H9 (cell line): Measurements from ENCODE around the gene KCTD17. TPM values are rescaled to one million over a fixed set of nuclear protein-coding genes. Genes with fewer than 3 reads are reported as not detected.

Experiments used
- DNase-seq: peaks from one replicate; pipeline ENCODE4 v3.0.0-alpha.2; 2017
- H2AFZ ChIP-seq: one replicate; pipeline ENCODE4 v1.6.1; 2013; ENCODE audit warnings: mild to moderate bottlenecking, low read length, control low read depth, moderate library complexity
- H2AK5ac ChIP-seq: 2 replicates; pipeline ENCODE4 v1.6.1; 2013; ENCODE audit warnings: low read length, control low read depth, mixed read lengths; ENCODE audit not compliant: insufficient read length
- H2BK120ac ChIP-seq: one replicate; pipeline ENCODE4 v1.6.1; 2013; ENCODE audit warnings: low read depth, mild to moderate bottlenecking, low read length, control low read depth, inconsistent platforms; ENCODE audit not compliant: poor library complexity, severe bottlenecking
- H2BK12ac ChIP-seq: 2 replicates; pipeline ENCODE4 v1.6.1; 2013; ENCODE audit warnings: low read length, control low read depth, mixed read lengths, low read depth; ENCODE audit not compliant: insufficient read length
- H2BK15ac ChIP-seq: 2 replicates; pipeline ENCODE4 v1.6.1; 2013; ENCODE audit warnings: low read depth, low read length, control low read depth
- H2BK20ac ChIP-seq: one replicate; pipeline ENCODE4 v1.6.1; 2013; ENCODE audit warnings: low read depth, mild to moderate bottlenecking, low read length, control low read depth, inconsistent platforms; ENCODE audit not compliant: poor library complexity, severe bottlenecking
- H2BK5ac ChIP-seq: 2 replicates; pipeline ENCODE4 v1.6.1; 2013; ENCODE audit warnings: low read length, control low read depth, mixed read lengths; ENCODE audit not compliant: insufficient read length
- H3K14ac ChIP-seq: 2 replicates; pipeline ENCODE4 v1.6.1; 2013; ENCODE audit warnings: low read length, control low read depth; ENCODE audit not compliant: insufficient read depth
- H3K18ac ChIP-seq: 2 replicates; pipeline ENCODE4 v1.6.1; 2013; ENCODE audit warnings: low read depth, mild to moderate bottlenecking, mixed read lengths, low read length, control low read depth; ENCODE audit not compliant: insufficient read length
- H3K23ac ChIP-seq: 2 replicates; pipeline ENCODE4 v1.6.1; 2013; ENCODE audit warnings: low read length, control low read depth, mixed read lengths, low read depth; ENCODE audit not compliant: insufficient read length
- H3K23me2 ChIP-seq: 2 replicates; pipeline ENCODE4 v1.6.1; 2013; ENCODE audit warnings: low read depth, mild to moderate bottlenecking, mixed read lengths, low read length, control low read depth; ENCODE audit not compliant: insufficient read length, poor library complexity, severe bottlenecking
- H3K27ac ChIP-seq: 2 replicates; pipeline ENCODE4 v1.5.1; 2013; ENCODE audit warnings: low read length, control low read depth, mixed read lengths, low read depth; ENCODE audit not compliant: insufficient read length
- H3K27me3 ChIP-seq: 2 replicates; pipeline ENCODE4 v1.6.1; 2013; ENCODE audit warnings: low read length, control low read depth, inconsistent platforms; ENCODE audit not compliant: insufficient read depth
- H3K4ac ChIP-seq: 2 replicates; pipeline ENCODE4 v1.6.1; 2013; ENCODE audit warnings: low read depth, mild to moderate bottlenecking, control low read depth, inconsistent platforms, low read length, moderate library complexity
- H3K4me1 ChIP-seq: 2 replicates; pipeline ENCODE4 v1.6.1; 2013; ENCODE audit warnings: low read length, control low read depth, inconsistent platforms; ENCODE audit not compliant: insufficient read depth
- H3K4me2 ChIP-seq: 2 replicates; pipeline ENCODE4 v1.6.1; 2013; ENCODE audit warnings: low read length, control low read depth, mixed read lengths; ENCODE audit not compliant: insufficient read length, insufficient read depth
- H3K56ac ChIP-seq: 2 replicates; pipeline ENCODE4 v1.6.1; 2013; ENCODE audit warnings: low read depth, mild to moderate bottlenecking, mixed read lengths, low read length, control low read depth; ENCODE audit not compliant: insufficient read length
- H3K79me1 ChIP-seq: 2 replicates; pipeline ENCODE4 v1.6.1; 2013; ENCODE audit warnings: low read depth, mild to moderate bottlenecking, moderate library complexity, low read length, control low read depth, inconsistent platforms; ENCODE audit not compliant: insufficient read depth, poor library complexity, severe bottlenecking
- H3K79me2 ChIP-seq: 2 replicates; pipeline ENCODE4 v1.6.1; 2013; ENCODE audit warnings: low read length, control low read depth, inconsistent platforms; ENCODE audit not compliant: insufficient read depth
- H3K9ac ChIP-seq: 2 replicates; pipeline ENCODE4 v1.6.1; 2013; ENCODE audit warnings: low read length, control low read depth, mixed read lengths; ENCODE audit not compliant: insufficient read length; ENCODE audit errors: extremely low read depth
- H3K9me3 ChIP-seq: one replicate; pipeline ENCODE4 v1.6.1; 2013; ENCODE audit warnings: low read depth, low read length, inconsistent platforms; ENCODE audit not compliant: control insufficient read depth
- H3T11ph ChIP-seq: one replicate; pipeline ENCODE4 v1.6.1; 2013; ENCODE audit warnings: mild to moderate bottlenecking, low read length, control low read depth, inconsistent platforms
- H4K20me1 ChIP-seq: one replicate; pipeline ENCODE4 v1.6.1; 2013; ENCODE audit not compliant: control insufficient read depth, insufficient read length, insufficient read depth
- H4K5ac ChIP-seq: 2 replicates; pipeline ENCODE4 v1.6.1; 2013; ENCODE audit warnings: low read depth, mild to moderate bottlenecking, mixed read lengths, low read length, control low read depth; ENCODE audit not compliant: insufficient read length
- H4K8ac ChIP-seq: replicated peaks from 2 replicates; pipeline ENCODE4 v1.6.1; 2013; ENCODE audit warnings: low read length, control low read depth, mixed read lengths, low read depth; ENCODE audit not compliant: insufficient read length
- H4K91ac ChIP-seq: 2 replicates; pipeline ENCODE4 v1.6.1; 2013; ENCODE audit warnings: low read depth, mild to moderate bottlenecking, moderate library complexity, mixed read lengths, low read length, control low read depth; ENCODE audit not compliant: insufficient read length
- H3K27ac Mint-ChIP-seq, 3 experiments: 2 replicates in 2 of 3; 3 replicates in 1 of 3; pipeline ENCODE4 v1.8.0; 2020 to 2021; ENCODE audit warnings: mixed read lengths in 3 of 3, mild to moderate bottlenecking in 1 of 3, moderate library complexity in 1 of 3
- H3K27me3 Mint-ChIP-seq: 2 replicates; pipeline ENCODE4 v1.8.0; 2021; ENCODE audit warnings: low read depth, mild to moderate bottlenecking, moderate library complexity, mixed read lengths
- H3K36me3 Mint-ChIP-seq, 3 experiments: 2 replicates in 2 of 3; 3 replicates in 1 of 3; pipeline ENCODE4 v1.8.0; 2020 to 2021; ENCODE audit warnings: low read depth in 3 of 3, mixed read lengths in 3 of 3; ENCODE audit not compliant: insufficient read depth in 1 of 3
- H3K4me1 Mint-ChIP-seq, 2 experiments: 2 replicates each; pipeline ENCODE4 v1.8.0; 2020; ENCODE audit warnings: mixed read lengths in 2 of 2
- H3K4me3 Mint-ChIP-seq, 2 experiments: 2 replicates in 1 of 2; 3 replicates in 1 of 2; pipeline ENCODE4 v1.8.0; 2020 to 2021; ENCODE audit warnings: mild to moderate bottlenecking in 2 of 2, mixed read lengths in 2 of 2, moderate library complexity in 1 of 2
- H3K9me3 Mint-ChIP-seq, 2 experiments: 2 replicates in 1 of 2; 3 replicates in 1 of 2; pipeline ENCODE4 v1.8.0; 2020; ENCODE audit warnings: mild to moderate bottlenecking in 2 of 2, mixed read lengths in 2 of 2, moderate library complexity in 1 of 2
- CTCF ChIP-seq: fragments of 200-600 bp; sonication (generic); conservative IDR thresholded peaks from 3 replicates; pipeline ENCODE4 v1.8.0; 2021; ENCODE audit warnings: antibody characterized with exemption, mild to moderate bottlenecking
- WGBS: extraction: QIAGEN DNeasy Blood & Tissue Kit; methylation state at CpG from one replicate; pipeline ENCODE4 v1.1.7; 2013; ENCODE audit warnings: missing lambda C conversion rate, low lambda C conversion rate, mixed read lengths; ENCODE audit not compliant: insufficient read length; ENCODE audit errors: extremely low coverage; 5-methylcytosine and 5-hydroxymethylcytosine counted together
- total RNA-seq: library from RNA; stranded (reverse); gene quantifications from 2 replicates; pipeline ENCODE4 v1.2.1, GENCODE V29; 2021

Gene KCTD17
- total RNA-seq, 1 experiment from 2014 or later: 34.1 TPM

DNA sequence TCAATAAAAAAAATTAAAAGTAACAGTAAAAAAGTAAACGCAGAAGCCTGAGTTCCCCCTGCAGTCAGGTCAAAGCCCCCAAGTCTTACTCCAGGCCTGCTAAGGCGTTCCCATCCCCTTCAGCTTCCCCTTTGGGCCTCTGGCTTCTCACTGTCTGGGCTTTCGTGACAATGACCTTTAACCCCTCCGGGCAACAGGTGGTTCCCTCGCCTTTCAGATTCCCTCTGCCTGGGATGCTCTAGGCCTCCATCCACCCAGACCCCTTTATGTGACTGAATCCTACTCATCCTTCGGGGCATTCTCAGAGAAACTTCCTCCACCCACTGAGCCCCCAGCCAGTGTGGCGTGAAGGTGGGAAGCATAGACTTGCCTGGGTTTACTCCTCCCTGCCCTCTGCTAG lies 24.0 kb upstream of the KCTD17 start:
- Histone ChIP-seq H3K4me2 (no peak overlapping the region), H2BK5ac (no peak overlapping the region), H3K4ac (no peak overlapping the region), H2AFZ (no peak overlapping the region), H3K79me1 (no peaks in the 10 kb centered on the region), H3K27ac (no peak overlapping the region), H4K91ac (no peak overlapping the region), H4K5ac (no peak overlapping the region), H3K9ac (no peak overlapping the region), H3K23ac (no peak overlapping the region), H3K9me3 (no peaks in the 10 kb centered on the region), H3T11ph (no peak overlapping the region), H3K56ac (no peak overlapping the region), H3K23me2 (no peaks in the 10 kb centered on the region), H3K79me2 (no peaks in the 10 kb centered on the region), H2BK120ac (no peak overlapping the region), H2BK15ac (no peak overlapping the region), H2AK5ac (no peak overlapping the region), H2BK12ac (no peak overlapping the region), H3K14ac (no peak overlapping the region), H4K20me1 (peaks cover 3% of the 10 kb centered on the region), H3K27me3 (no peaks in the 10 kb centered on the region), H3K4me1 (no peaks in the 10 kb centered on the region), H3K18ac (no peak overlapping the region), H4K8ac (no peak overlapping the region), H2BK20ac (no peak overlapping the region)
- DNase-seq: no peak
- WGBS: no CpG with 5 or more reads among the region's 7 CpGs
- Mint-ChIP-seq H3K4me3 (no peak overlapping the region), H3K9me3 (no peaks in the 10 kb centered on the region), H3K27ac (peak overlapping the region in 1 of 3 experiments; percentile 81; a peak in 1 of 7 replicates), H3K4me1 (peaks cover 24 to 28% of the 10 kb centered on the region in 2 experiments), H3K36me3 (peaks cover 16 to 53% (median 50%) of the 10 kb centered on the region in 3 experiments; a peak in 6 of 7 replicates), H3K27me3 (no peaks in the 10 kb centered on the region; the same call in 1 of the 2 replicates)
- no peak for TF ChIP-seq CTCF
